Fibroblast of mammary gland (primary cell): ENCODE measurements around the gene ABCC10.
"Not testable (repeated sequence)": the region's sequence is repeated elsewhere in the genome, so short reads cannot be mapped to it uniquely, and the experiment has no call there.

Experiments
- DNase-seq: peaks from one replicate; pipeline ENCODE4 v3.0.0-alpha.2; 2010; ENCODE audit warnings: low read depth
- H3K4me3 ChIP-seq: 2 replicates; pipeline ENCODE4 v1.5.1; 2011; ENCODE audit warnings: low read depth, mild to moderate bottlenecking, low read length, moderate library complexity; ENCODE audit not compliant: control insufficient read depth
- CTCF ChIP-seq: conservative IDR thresholded peaks from 2 replicates; pipeline ENCODE4 v1.5.1; 2011; ENCODE audit warnings: low read depth, low read length, inconsistent platforms; ENCODE audit not compliant: control insufficient read depth, insufficient read depth

Gene ABCC10

GRCh38 chr6:43461936-43462335 is 34.6 kb downstream of the ABCC10 start:
- DNase-seq = no peak
- no peak overlapping the region for H3K4me3 ChIP-seq
- no peak for TF ChIP-seq CTCF

GRCh38 chr6:43464337-43464736 is 37.0 kb downstream of the ABCC10 start:
- TF ChIP-seq CTCF = no peak
- no peak for DNase-seq
- H3K4me3 ChIP-seq = no peak overlapping the region

- no peak for TF ChIP-seq CTCF
- peak; percentile 30 for DNase-seq
- no peak overlapping the region for H3K4me3 ChIP-seq
These were observed 38.6 kb downstream of the ABCC10 start for GRCh38 chr6:43465948-43466347.

GRCh38 chr6:43467265-43467664 is 39.9 kb downstream of the ABCC10 start:
- H3K4me3 ChIP-seq, DNase-seq: not testable (repeated sequence)

GRCh38 chr6:43467752-43468151 is 40.4 kb downstream of the ABCC10 start:
- DNase-seq = no peak
- H3K4me3 ChIP-seq = no peak overlapping the region
- TF ChIP-seq CTCF = no peak

- TF ChIP-seq CTCF = no peak
- no peak for DNase-seq
- no peak overlapping the region for H3K4me3 ChIP-seq
These were observed 40.9 kb downstream of the ABCC10 start for GRCh38 chr6:43468240-43468639.

GRCh38 chr6:43468748-43469681 is 41.7 kb downstream of the ABCC10 start:
- H3K4me3 ChIP-seq = no peak overlapping the region
- no peak for TF ChIP-seq CTCF
- no peak for DNase-seq
